CD14-positive monocyte (primary cell): ENCODE results near the gene PKHD1. TPM values are rescaled to one million over a fixed set of nuclear protein-coding genes. Genes with fewer than 3 reads are reported as not detected.

ENCODE experiments used
- DNase-seq, 3 donors: peaks; one replicate each; pipeline ENCODE4 v3.0.0-alpha.2; 2011 to 2022
- H2AFZ ChIP-seq: 2 replicates; pipeline ENCODE4 v1.6.0; 2012; ENCODE audit warnings: mild to moderate bottlenecking, low read depth, low read length, inconsistent platforms; ENCODE audit not compliant: insufficient read depth, poor library complexity, severe bottlenecking
- H3K27ac ChIP-seq, 2 donors: 1 replicate in 1 of 2; 2 replicates in 1 of 2; pipeline ENCODE4 v1.5.1; 2012 to 2013; ENCODE audit warnings: low read length in 2 of 2, control low read depth in 1 of 2, inconsistent platforms in 1 of 2, low read depth in 1 of 2, mild to moderate bottlenecking in 1 of 2
- H3K27me3 ChIP-seq, 2 donors: one replicate each; pipeline versions ENCODE4 v1.6.0 to v1.6.1; 2011 to 2013; ENCODE audit warnings: low read length in 2 of 2; ENCODE audit not compliant: control insufficient read depth in 2 of 2, insufficient read depth in 2 of 2
- H3K36me3 ChIP-seq, 2 donors: replicated peaks in 1 of 2; 1 replicate in 1 of 2; 2 replicates in 1 of 2; pipeline versions ENCODE4 v1.5.1 to v1.6.1; 2012 to 2013; ENCODE audit warnings: low read length in 2 of 2, control low read depth in 1 of 2, inconsistent platforms in 1 of 2, mild to moderate bottlenecking in 1 of 2; ENCODE audit not compliant: insufficient read depth in 2 of 2, control insufficient read depth in 1 of 2
- H3K4me1 ChIP-seq, 2 donors: 1 replicate in 1 of 2; 2 replicates in 1 of 2; pipeline versions ENCODE4 v1.5.1 to v1.6.1; 2012 to 2013; ENCODE audit warnings: low read length in 2 of 2, control low read depth in 1 of 2, inconsistent platforms in 1 of 2, mild to moderate bottlenecking in 1 of 2, moderate library complexity in 1 of 2; ENCODE audit not compliant: insufficient read depth in 2 of 2, control insufficient read depth in 1 of 2
- H3K4me2 ChIP-seq: replicated peaks from 2 replicates; pipeline ENCODE3; 2012; ENCODE audit warnings: low read length, moderate library complexity, mild to moderate bottlenecking; ENCODE audit not compliant: poor library complexity, severe bottlenecking; ENCODE audit errors: extremely low read depth
- H3K4me3 ChIP-seq, 3 experiments: fragments of 200-600 bp in 1 of 3; sonication (generic) in 1 of 3; replicated peaks in 1 of 3; 1 replicate in 2 of 3; 2 replicates in 1 of 3; pipeline ENCODE4 v1.5.1; 2011 to 2013; ENCODE audit warnings: low read length in 3 of 3, mild to moderate bottlenecking in 3 of 3, control low read depth in 2 of 3, low read depth in 2 of 3, inconsistent platforms in 1 of 3, moderate library complexity in 1 of 3
- H3K79me2 ChIP-seq: 2 replicates; pipeline ENCODE4 v1.6.0; 2012; ENCODE audit warnings: mild to moderate bottlenecking, control low read depth, inconsistent platforms, low read length, moderate library complexity; ENCODE audit not compliant: insufficient read depth
- H3K9ac ChIP-seq: 2 replicates; pipeline ENCODE4 v1.6.0; 2017; ENCODE audit warnings: low read length, mild to moderate bottlenecking; ENCODE audit not compliant: insufficient read depth, poor library complexity, severe bottlenecking
- H3K9me3 ChIP-seq, 2 donors: replicated peaks in 1 of 2; 1 replicate in 1 of 2; 2 replicates in 1 of 2; pipeline versions ENCODE4 v1.5.1 to v1.6.1; 2012 to 2013; ENCODE audit warnings: low read length in 2 of 2, control low read depth in 1 of 2; ENCODE audit not compliant: control insufficient read depth in 1 of 2, insufficient read depth in 1 of 2
- H4K20me1 ChIP-seq: 2 replicates; pipeline ENCODE4 v1.6.0; 2012; ENCODE audit warnings: mild to moderate bottlenecking, low read length, control low read depth, moderate library complexity; ENCODE audit not compliant: insufficient read depth
- H3K27ac Mint-ChIP-seq, 7 donors: one replicate each; pipeline ENCODE4 v1.8.0; 2020; ENCODE audit warnings: mild to moderate bottlenecking in 7 of 7, mixed read lengths in 7 of 7, moderate library complexity in 6 of 7, inconsistent platforms in 2 of 7
- H3K27me3 Mint-ChIP-seq, 3 donors: one replicate each; pipeline ENCODE4 v1.8.0; 2021 to 2022; ENCODE audit warnings: low read depth in 3 of 3, mild to moderate bottlenecking in 3 of 3, mixed read lengths in 3 of 3, moderate library complexity in 3 of 3, inconsistent platforms in 1 of 3
- H3K36me3 Mint-ChIP-seq, 2 donors: one replicate each; pipeline ENCODE4 v1.8.0; 2020; ENCODE audit warnings: mixed read lengths in 2 of 2, inconsistent platforms in 1 of 2, mild to moderate bottlenecking in 1 of 2
- H3K4me1 Mint-ChIP-seq: one replicate; pipeline ENCODE4 v1.8.0; 2020; ENCODE audit warnings: mild to moderate bottlenecking, mixed read lengths
- H3K4me3 Mint-ChIP-seq, 2 donors: one replicate each; pipeline ENCODE4 v1.8.0; 2020; ENCODE audit warnings: mild to moderate bottlenecking in 2 of 2, mixed read lengths in 2 of 2, moderate library complexity in 1 of 2
- H3K9me3 Mint-ChIP-seq, 7 donors: one replicate each; pipeline ENCODE4 v1.8.0; 2020 to 2022; ENCODE audit warnings: mixed read lengths in 7 of 7, mild to moderate bottlenecking in 6 of 7, moderate library complexity in 6 of 7, inconsistent platforms in 2 of 7
- CTCF ChIP-seq: fragments of 200-600 bp; IDR thresholded peaks from one replicate; pipeline ENCODE4 v1.8.0; 2022; ENCODE audit warnings: antibody characterized with exemption, mild to moderate bottlenecking
- WGBS: methylation state at CpG from one replicate; pipeline ENCODE4 v1.1.5; 2013; ENCODE audit warnings: missing lambda C conversion rate; ENCODE audit not compliant: insufficient coverage; 5-methylcytosine and 5-hydroxymethylcytosine counted together
- intact Hi-C, 2 donors: fragments of 100-400 bp; cut with micrococcal nuclease; formaldehyde crosslinking; loops; one replicate each; pipeline versions ENCODE4 v1.15.0 to v1.15.1; 2023
- polyA plus RNA-seq, 3 donors: library from polyadenylated mRNA; depleted of rRNA in 1 of 3; unstranded in 2 of 3; stranded (reverse) in 1 of 3; fragments of 300-500 nt in 2 of 3; fragments of >200 nt in 1 of 3; fragmentation: Illumina TruSeq in 2 of 3; gene quantifications; 1 replicate in 2 of 3; 2 replicates in 1 of 3; pipeline ENCODE4 v1.2.3, GENCODE V29; 2012 to 2021

Gene PKHD1
- polyA plus RNA-seq, 3 donors: not detected

GRCh38 chr6:52102405-52102804 lies 15.0 kb upstream of the PKHD1 start:
- H3K27me3 ChIP-seq: no peaks in the 10 kb centered on the region
- no peak overlapping the region for H2AFZ ChIP-seq
- H3K4me3 ChIP-seq: no peak overlapping the region
- no peak overlapping the region for H3K4me3 Mint-ChIP-seq
- H3K27me3 Mint-ChIP-seq: peaks cover 2 to 3% (median 2%) of the 10 kb centered on the region in 3 donors
- no peaks in the 10 kb centered on the region for H3K4me1 ChIP-seq
- no peaks in the 10 kb centered on the region for H3K36me3 ChIP-seq
- H3K4me1 Mint-ChIP-seq: no peaks in the 10 kb centered on the region
- no peaks in the 10 kb centered on the region for H3K79me2 ChIP-seq
- no peak overlapping the region for H3K9ac ChIP-seq
- no peak for DNase-seq
- H3K4me2 ChIP-seq: no peak overlapping the region
- H3K27ac Mint-ChIP-seq: no peak overlapping the region
- H3K27ac ChIP-seq: no peak overlapping the region
- TF ChIP-seq CTCF: no peak
- no peaks in the 10 kb centered on the region for H3K36me3 Mint-ChIP-seq
- no peaks in the 10 kb centered on the region for H4K20me1 ChIP-seq
- no peaks in the 10 kb centered on the region for H3K9me3 ChIP-seq
- intact Hi-C loops: no loop called here
- no CpG with 5 or more reads among the region's 1 CpG for WGBS
- peaks cover 0 to 2% (median 0%) of the 10 kb centered on the region in 7 donors for H3K9me3 Mint-ChIP-seq

- Mint-ChIP-seq H3K36me3 (no peaks in the 10 kb centered on the region), H3K9me3 (peaks cover 3 to 14% (median 7%) of the 10 kb centered on the region in 7 donors), H3K27me3 (peaks cover 0 to 4% (median 3%) of the 10 kb centered on the region in 3 donors), H3K27ac (no peak overlapping the region), H3K4me1 (no peaks in the 10 kb centered on the region), H3K4me3 (no peak overlapping the region)
- DNase-seq: no peak
- TF ChIP-seq CTCF: no peak
- no peak overlapping the region for H3K4me2 ChIP-seq
- H2AFZ ChIP-seq: no peak overlapping the region
- H3K9ac ChIP-seq: no peak overlapping the region
- no peaks in the 10 kb centered on the region for H3K4me1 ChIP-seq
- no peaks in the 10 kb centered on the region for H3K27me3 ChIP-seq
- intact Hi-C loops: no loop called here
- H3K27ac ChIP-seq: no peak overlapping the region
- WGBS: no CpG with 5 or more reads among the region's 1 CpG
- peaks cover 0 to 3% of the 10 kb centered on the region in 2 donors for H3K9me3 ChIP-seq
- H3K36me3 ChIP-seq: no peaks in the 10 kb centered on the region
- no peaks in the 10 kb centered on the region for H3K79me2 ChIP-seq
- H4K20me1 ChIP-seq: no peaks in the 10 kb centered on the region
- H3K4me3 ChIP-seq: no peak overlapping the region
Observed at GRCh38 chr6:52098721-52099120, 11.3 kb upstream of the PKHD1 start.
